Stimulated activated CD4-positive, alpha-beta T cell treated with anti-CD3 and anti-CD28 coated beads, Interleukin-1b, Interleukin-23, amount 100 ng/mL, for 4 hours (primary cell): ENCODE measurements around the gene WWP2.
"Not testable (repeated sequence)": the region's sequence is repeated elsewhere in the genome, so short reads cannot be mapped to it uniquely, and the experiment has no call there.

Experiments used
- DNase-seq, 2 donors: peaks; one replicate each; pipeline ENCODE4 v3.0.0-alpha.2; 2020; ENCODE audit warnings: low read depth in 2 of 2

The WWP2 gene

DNA sequence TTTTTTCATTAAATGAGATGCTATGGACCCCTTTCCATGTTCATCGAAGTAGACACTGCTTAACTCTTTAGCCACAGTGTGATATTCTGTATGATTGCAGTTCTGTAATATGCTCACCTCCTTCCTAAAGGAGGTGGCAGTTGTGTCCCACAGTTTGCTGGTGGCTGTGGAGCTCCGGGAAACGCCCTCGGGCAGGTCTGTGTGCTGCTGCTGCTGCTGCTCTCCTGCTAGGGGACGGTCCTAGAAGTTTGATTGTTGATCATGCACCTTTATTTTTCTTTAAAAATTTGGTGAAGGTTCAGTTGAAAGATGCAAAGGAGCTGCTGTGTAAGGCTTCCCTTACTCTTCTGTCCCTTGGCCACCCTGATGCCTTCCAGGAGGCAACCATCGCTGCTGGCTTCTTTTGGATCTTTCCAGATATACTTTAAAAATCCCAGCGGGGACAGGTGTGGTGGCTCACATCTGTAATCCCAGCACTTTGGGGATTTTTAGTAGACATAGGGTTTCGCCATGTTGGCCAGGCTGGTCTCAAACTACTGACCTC lies 180.6 kb downstream of the WWP2 start:
- DNase-seq: no peak

DNA sequence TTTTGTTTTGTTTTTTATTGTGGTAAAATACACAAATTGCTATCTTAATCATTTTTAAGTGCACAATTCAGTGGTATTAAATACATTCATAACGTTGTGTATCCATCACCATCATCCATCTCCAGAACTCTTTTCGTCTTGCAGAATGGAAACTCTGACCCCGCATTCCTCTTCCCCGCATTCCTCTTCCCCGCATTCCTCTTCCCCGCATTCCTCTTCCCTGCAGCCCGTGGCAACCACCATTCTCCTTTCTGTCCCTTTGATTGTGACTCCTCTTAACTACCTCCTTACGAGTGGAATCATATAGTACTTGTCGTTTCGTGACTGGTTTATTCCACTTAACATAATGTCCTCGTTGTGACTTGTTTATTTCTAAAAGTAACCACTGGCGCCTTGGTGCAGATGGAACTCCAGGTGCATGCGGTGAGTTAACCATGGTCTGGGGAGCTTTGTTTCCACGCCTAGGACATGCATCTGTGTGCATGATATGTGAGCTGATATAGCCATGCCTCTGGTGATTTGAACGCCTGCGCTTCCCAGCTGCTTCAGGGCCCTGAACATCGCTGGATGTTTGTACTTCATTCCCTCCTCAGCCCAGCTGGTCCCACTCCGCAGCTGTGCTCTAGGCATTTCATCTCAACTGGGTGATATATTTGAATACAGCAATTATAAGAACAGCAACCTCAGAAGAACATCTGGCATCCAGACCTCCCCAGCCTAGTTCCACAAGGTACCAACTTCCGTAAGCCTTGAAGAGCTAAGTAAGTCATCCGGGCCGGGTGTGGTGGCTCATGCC lies 181.3 kb downstream of the WWP2 start:
- not testable (repeated sequence) for DNase-seq

DNA sequence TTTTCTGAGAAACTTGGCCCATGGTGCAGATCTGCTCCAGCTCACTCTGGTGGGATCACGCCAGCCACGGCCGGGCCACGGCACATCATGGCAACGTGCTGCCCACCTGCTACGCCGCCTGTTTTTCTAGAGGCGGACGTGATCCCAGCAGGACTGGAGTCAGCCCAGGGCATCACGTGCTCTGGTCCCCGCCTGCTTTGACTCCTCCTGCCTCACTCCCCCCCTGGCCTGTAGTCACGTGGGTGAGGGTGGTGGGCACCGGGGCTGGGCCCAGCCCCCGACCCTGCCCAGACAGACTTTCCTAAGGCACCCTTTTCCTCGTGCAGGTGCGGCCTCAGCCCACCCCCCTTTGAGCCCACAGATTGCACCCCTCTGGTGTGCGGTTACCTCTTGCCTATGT lies 188.3 kb downstream of the WWP2 start:
- not testable (repeated sequence) for DNase-seq

DNA sequence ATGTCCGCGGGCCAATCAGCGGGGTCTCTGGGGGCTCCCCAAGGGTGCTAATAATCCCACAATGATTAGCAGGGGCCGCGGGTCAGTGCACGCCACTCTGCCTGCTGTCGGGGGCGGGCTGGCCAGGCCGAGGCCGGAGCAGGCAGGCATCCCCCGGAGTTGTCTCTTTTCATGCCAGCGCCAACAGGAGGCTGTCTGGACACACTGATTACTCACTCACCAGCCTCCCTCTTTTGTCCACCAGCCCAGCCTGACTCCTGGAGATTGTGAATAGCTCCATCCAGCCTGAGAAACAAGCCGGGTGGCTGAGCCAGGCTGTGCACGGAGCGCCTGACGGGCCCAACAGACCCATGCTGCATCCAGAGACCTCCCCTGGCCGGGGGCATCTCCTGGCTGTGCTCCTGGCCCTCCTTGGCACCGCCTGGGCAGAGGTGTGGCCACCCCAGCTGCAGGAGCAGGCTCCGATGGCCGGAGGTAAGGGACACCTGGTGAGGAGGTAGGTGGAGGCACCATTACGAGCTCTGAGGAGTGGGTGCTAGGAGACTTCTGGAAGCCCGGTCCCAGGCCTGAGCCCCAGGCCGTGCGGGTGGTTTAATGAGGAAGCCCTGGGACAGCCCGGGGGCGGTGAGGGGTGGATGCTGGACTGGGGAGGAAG lies 189.0 kb downstream of the WWP2 start, which contains the start of gene CLEC18A:
Gene CLEC18A, plus strand, starts transcription at position 318 of the 655 bp plus-strand sequence. Its CDS starts 33 bp downstream, at position 351.
- not testable (repeated sequence) for DNase-seq

DNA sequence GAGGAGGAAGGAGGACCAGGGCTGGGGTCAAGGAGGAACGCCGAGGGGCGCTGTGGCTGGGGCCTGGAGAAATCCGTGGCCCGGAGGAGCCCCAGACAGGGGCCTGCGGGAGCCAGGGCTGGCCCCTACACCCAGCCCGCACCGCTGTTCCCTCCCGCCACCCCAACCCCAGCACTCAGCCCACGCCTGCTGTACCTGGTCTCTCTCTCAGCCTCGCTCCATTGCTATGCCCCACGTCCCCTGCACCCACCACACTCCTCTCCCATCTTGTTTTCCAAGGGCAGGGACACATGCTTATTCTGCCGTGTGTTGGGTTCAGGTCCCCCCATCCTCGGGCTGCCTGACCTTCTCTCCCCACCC lies 189.5 kb downstream of the WWP2 start:
- DNase-seq: not testable (repeated sequence)

DNA sequence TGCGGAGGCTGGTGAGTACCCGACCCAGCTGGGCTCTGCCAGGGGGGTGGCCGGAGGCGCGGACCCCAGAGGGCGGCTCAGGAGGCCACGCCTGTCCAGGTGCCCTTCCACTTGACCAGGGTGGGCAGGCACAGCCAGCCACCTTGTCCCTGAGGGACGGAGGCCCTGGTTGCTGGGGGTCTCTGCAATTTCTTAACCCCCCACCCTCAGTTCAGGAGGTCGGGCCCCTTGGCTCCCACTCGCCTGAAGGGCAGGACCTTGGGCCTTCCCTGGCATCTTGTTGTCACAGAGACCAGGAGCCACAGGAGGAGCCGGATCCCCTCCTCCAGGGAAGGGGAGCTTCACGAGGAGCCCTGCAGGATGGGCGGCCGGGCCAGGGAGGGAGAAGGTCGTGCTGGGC lies 190.0 kb downstream of the WWP2 start:
- not testable (repeated sequence) for DNase-seq

DNA sequence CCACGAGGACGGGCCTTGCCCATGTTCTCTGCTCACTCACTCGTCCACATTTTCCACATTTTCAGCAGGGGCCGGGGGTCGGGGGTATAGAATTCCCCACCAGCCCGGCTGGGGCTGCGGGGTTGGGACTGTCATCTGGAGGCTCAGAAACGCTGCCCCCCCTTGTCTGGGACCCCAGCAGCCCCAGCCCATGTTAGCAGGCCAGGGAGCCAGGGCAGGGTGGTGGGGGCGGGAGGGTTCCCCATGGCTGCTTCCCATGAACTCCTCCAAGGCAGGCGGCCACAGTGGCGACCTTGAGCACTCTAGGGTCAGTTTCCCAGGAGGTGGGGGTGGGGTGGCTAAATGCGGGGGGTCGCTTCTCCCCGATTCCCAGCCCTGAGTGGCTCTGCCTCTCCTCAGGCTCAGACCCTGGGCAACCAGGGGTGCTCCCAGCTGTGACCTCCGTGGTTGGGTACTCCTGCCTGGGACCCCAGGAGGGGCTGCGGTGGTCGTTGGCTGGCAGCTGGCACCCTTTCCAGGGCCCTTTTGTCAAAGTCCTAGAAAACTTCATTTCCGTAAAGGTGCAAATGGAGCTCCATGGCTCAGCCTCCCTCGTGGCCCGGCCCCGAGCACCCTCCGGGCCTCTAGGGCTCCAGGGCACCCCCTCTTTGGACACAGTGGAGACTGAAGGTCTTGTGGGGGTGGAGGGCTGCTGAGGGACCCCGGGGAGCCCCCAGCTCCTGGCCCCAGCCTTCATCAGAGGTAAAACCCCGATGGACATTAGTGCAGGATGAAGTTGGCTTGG lies 190.6 kb downstream of the WWP2 start:
- not testable (repeated sequence) for DNase-seq

DNA sequence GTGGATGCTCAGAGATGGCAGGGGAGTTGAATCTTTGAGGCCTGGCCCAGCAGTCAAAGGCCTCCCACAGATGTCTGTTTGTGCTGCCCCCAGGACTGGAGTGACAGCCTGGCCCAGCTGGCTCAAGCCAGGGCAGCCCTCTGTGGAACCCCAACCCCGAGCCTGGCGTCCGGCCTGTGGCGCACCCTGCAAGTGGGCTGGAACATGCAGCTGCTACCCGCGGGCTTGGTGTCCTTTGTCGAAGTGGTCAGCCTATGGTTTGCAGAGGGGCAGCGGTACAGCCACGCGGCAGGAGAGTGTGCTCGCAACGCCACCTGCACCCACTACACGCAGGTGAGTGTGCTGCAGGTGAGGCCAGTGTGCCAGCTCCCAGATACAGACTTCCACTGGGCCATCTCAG lies 192.1 kb downstream of the WWP2 start:
- DNase-seq: not testable (repeated sequence)

DNA sequence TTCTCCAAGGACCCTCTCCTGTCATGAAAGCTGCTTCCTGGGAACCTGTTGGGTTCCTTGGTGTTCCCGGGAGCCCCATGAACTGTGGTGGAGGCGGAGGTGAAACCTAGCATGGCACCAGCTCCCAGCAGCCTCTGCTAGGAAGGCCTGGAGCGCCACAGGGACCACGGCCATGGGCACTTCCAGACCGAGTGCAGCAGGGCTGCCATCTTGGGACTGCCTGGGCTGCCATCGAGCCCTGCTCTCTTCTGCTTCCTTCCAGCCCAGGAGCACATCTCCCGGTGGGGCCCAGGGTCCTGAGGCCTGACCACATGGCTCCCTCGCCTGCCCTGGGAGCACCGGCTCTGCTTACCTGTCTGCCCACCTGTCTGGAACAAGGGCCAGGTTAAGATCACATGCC lies 201.2 kb downstream of the WWP2 start:
- not testable (repeated sequence) for DNase-seq

DNA sequence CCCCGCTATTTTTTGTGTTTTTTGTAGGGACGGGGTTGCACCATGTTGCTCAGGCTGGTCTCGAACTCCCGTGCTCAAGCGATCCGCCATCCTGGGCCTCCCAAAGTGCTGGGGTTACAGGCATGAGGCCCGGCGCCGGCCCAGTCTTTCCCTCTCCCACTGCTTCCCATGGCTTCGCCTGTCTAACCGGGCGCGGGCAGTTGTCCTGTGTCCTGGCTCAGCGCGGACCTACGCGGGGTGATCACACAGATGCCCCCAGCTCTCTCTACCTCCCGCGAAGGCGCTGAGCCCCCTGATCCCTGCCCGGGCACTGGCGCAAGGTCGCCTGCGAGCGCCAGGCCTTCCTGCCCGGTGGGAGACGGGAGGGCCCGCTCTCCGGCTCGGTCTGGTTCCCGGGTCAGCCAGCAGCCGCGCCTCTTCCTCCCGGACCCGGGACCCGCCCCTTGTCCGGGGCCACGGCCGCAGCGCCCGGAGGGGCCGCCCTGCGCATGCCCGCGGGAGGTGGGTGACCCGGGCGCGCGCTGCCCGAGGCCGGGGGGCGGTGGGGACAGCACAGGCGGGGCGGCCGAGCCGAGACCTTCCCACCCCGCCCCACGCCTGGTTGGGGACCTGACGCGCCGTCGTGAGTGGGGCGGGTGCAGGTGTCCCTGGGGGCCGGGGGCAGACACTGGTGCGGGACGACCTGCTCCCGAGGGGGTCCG lies 203.0 kb downstream of the WWP2 start:
- not testable (repeated sequence) for DNase-seq

DNA sequence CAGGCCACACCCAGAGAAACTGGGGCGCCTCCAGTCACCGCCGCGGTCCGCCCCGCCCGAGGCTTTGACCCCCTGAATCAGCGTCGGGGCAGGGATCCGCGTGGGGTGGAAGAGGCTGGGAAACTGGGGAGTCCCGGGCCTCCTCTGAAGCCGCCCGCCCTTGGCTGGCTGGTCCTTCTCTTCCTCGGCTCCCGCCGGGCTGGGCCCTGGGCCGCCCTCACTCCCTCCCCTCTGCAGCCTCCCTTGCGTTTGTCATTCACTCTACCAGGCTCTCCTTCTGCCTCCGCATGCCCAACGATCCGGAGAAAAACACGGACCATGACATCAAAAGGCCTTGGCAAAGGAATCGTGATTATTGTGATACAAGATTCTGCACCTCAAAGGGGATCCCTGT lies 203.5 kb downstream of the WWP2 start:
- DNase-seq: not testable (repeated sequence)

DNA sequence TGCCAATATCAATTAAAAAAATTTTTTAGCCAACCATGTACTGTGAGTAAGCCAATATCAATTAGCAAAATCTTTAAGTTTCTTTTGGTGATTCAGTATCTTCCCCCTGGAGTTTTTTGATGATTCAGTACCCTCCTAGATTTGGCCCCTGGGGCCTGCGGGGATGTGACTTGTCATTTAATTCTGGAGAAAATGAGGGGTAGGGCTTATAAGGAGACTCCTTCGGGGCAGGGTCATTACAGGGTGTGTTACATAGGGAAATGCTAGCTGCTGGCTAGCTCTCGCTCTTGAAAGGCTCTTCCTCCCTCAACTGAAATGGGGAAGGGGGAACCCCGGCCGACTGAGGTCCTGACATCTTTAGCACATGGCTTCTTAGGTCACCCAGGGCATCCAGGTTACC lies 205.6 kb downstream of the WWP2 start:
- not testable (repeated sequence) for DNase-seq

DNA sequence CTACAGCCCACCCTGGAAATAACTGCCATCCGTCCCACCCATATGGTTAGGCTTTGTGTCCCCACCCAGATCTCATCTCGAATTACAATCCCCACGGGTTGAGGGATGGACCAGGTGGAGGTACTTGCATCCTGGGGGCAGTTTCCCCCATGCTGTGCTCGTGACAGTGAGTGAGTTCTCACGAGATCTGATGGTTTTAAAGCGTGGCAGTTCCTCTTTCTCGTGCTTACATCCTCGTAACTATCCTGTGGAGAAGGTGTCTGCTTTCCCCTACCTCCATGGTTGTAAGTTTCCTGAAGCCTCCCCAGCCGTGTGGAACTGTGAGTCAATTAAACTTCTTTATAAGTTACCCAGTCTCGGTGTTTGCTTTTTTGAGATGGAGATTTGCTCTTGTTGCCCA lies 206.0 kb downstream of the WWP2 start:
- DNase-seq: not testable (repeated sequence)

DNA sequence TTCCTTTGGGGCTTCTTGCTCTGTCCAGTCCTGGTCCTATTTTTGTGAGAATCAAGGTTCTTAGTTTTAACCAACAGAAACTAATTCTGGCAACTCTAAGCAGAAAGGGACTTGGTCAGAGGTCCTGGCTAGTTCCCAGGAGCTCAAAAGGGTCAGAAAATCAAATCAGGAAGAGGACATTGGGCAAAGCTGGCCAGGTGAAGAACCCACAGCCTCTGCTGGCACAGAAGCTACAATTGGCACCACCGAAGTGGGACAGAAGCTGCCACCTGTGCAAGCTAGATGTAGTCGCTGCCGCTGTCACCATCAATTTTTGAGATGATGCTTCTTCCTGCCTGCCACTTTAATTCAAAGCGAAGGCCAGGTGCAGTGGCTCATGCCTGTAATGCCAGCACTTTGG lies 207.5 kb downstream of the WWP2 start:
- not testable (repeated sequence) for DNase-seq

DNA sequence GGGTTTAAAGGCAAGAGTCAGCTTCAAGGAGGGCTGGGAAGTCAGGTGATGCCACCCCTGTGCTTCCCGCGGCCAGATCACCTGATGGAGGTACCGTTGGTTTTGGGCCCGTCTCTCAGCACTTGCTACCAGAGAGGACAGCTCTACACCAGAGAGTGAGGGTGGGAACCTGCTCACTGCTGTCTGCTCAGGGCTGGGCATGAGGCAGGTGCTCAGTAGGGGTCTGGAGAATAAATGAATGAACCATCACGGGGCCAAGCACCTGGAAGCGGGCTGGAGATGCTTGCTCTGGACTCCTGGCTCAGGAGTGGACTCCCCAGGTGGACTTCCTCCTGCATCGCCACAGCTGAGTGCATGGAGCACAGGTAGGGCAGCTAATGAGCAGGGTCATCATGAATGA lies 210.0 kb downstream of the WWP2 start:
- DNase-seq: not testable (repeated sequence)

DNA sequence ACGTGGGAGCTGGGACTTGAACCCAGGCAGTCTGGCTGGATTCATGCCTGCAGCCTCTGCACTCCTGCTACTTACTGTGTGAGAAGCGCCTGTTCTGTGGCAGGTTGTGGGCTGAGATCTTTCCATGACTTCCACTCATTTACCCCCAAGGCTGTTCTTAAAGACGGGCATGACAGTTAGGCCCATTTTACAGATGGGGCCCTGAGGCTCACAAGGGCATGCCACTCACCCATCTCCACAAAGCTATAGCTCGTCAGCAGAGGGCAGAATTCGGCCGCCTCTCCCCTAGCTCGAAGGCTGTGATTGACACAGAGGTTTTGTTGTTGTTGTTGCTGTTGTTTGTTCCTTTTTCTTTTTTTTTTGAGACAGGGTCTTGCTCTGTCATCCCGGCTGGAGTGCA lies 210.8 kb downstream of the WWP2 start:
- not testable (repeated sequence) for DNase-seq

DNA sequence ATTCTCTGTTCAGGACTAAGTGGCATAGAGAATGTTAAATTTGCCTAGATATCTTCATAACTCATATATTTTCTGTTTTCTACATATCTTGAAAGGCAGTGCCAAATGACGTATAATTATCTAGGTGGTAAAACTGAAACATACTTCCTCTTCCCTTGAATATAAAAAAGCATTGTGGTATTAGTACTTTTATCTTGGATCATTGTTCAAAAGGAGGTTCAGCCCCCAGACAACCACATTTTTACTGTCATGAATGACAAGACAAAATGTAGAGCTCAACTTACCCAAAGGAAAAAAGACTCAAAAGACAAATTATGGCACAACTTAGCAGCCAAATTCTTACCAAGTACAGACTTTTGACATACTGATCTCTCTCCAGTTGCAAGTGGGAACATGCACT lies 223.1 kb downstream of the WWP2 start:
- DNase-seq: not testable (repeated sequence)
